ENCODE data around the gene CCNF. TPM values are rescaled to one million over a fixed set of nuclear protein-coding genes. Genes with fewer than 3 reads are reported as not detected.
A peak's percentile ranks its signal among the peaks of the same experiment; 100 is the strongest.

CCNF gene
- total and polyA plus RNA-seq, 2 of the 8 experiments (the other 6 are each of a cell fraction or from before 2014, with no cell fraction given), result 15.4 to 54.3 TPM

DNA sequence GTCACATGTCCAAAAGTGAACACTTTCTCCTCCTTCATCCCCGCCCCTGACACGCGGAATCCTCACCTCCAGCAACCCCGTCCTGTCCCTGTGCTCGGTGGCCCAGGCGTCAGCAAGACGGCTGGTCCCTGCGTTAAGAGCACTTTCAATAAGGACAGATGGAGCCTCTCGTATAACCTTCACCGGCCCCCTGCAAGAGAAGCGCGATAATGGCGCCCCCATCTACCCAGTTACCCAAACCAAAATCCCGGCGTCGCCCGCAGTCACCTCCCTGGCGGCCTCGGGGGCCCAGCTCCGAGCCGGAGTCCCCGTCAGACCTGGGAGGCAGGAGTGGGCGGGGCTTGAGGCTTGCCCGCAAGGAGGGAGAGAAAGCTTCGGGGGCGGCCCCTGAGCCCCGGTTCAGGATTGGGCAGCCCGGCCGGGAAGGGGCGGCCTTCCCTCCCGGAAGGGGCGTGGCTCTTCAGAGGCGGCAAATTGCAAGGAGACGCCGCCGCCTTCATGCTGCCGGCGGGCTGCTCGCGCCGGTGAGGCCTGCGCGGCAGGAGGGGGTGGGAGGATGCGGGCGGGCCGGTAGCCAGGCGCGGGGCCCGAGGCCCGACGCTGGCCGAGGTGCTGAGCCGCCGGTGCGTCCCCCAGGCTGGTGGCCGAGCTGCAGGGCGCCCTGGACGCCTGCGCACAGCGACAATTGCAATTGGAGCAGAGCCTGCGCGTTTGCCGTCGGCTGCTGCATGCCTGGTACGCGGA lies 30.6 kb downstream of the CCNF start, which contains the start of gene TEDC2 (continued):
- TF ChIP-seq KDM5A (IDR thresholded peaks at IDR 0.05; ENCODE audit: low read length) (no peak), SRF (IDR thresholded peaks at IDR 0.05; ENCODE audit: low read depth, low read length) (no peak), SIN3A (conservative IDR thresholded peaks at IDR 0.05 in 1 of 2, IDR thresholded peaks at IDR 0.05 in 1 of 2; ENCODE audit: low read depth in 1 of 2, low read length in 2 of 2) (peak; percentile 46 to 81; a peak in 1 of 4 replicates), CBX5 (IDR thresholded peaks at IDR 0.05; ENCODE audit: low read depth, low read length) (no peak), KDM1A (IDR thresholded peaks at IDR 0.05; ENCODE audit: borderline replicate concordance, low read length) (no peak), POLR2A (IDR thresholded peaks at IDR 0.05; ENCODE audit: control extremely low read depth in 1 of 2, low read depth in 2 of 2, low read length in 2 of 2) (peak in 1 of 2 experiments; percentile 52; a peak in 1 of 3 replicates), POU5F1 (IDR thresholded peaks at IDR 0.05; ENCODE audit: low read depth, low read length) (no peak), KDM4A (IDR thresholded peaks at IDR 0.05; ENCODE audit: low read depth, low read length, severe bottlenecking) (peak; percentile 45), RAD21 (IDR thresholded peaks at IDR 0.05 in 1 of 2, conservative IDR thresholded peaks at IDR 0.05 in 1 of 2; ENCODE audit: low read depth in 2 of 2, low read length in 2 of 2) (no peak), NANOG (IDR thresholded peaks at IDR 0.05; ENCODE audit: insufficient read depth, low read depth, low read length, poor library complexity, severe bottlenecking) (no peak), ZNF274 (IDR thresholded peaks at IDR 0.05; ENCODE audit: borderline replicate concordance, extremely low read depth, low read length) (no peak), PHF8 (conservative IDR thresholded peaks at IDR 0.05; ENCODE audit: low read depth, low read length) (peak; percentile 74), GTF2F1 (IDR thresholded peaks at IDR 0.05; ENCODE audit: borderline replicate concordance, low read depth, low read length) (no peak), SAP30 (IDR thresholded peaks at IDR 0.05; ENCODE audit: insufficient read depth, insufficient replicate concordance, low read length) (no peak), CTBP2 (IDR thresholded peaks at IDR 0.05; ENCODE audit: borderline replicate concordance, insufficient read depth, insufficient read length, low read length) (no peak), BRCA1 (IDR thresholded peaks at IDR 0.05; ENCODE audit: low read depth, low read length) (no peak)
- TF ChIP-seq, protein P1, sequence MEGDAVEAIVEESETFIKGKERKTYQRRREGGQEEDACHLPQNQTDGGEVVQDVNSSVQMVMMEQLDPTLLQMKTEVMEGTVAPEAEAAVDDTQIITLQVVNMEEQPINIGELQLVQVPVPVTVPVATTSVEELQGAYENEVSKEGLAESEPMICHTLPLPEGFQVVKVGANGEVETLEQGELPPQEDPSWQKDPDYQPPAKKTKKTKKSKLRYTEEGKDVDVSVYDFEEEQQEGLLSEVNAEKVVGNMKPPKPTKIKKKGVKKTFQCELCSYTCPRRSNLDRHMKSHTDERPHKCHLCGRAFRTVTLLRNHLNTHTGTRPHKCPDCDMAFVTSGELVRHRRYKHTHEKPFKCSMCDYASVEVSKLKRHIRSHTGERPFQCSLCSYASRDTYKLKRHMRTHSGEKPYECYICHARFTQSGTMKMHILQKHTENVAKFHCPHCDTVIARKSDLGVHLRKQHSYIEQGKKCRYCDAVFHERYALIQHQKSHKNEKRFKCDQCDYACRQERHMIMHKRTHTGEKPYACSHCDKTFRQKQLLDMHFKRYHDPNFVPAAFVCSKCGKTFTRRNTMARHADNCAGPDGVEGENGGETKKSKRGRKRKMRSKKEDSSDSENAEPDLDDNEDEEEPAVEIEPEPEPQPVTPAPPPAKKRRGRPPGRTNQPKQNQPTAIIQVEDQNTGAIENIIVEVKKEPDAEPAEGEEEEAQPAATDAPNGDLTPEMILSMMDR (IDR thresholded peaks at IDR 0.05; ENCODE audit: control extremely low read depth in 1 of 3, insufficient read depth in 1 of 3, low read depth in 1 of 3, low read length in 3 of 3), result no peak
- TF ChIP-seq, protein P2, sequence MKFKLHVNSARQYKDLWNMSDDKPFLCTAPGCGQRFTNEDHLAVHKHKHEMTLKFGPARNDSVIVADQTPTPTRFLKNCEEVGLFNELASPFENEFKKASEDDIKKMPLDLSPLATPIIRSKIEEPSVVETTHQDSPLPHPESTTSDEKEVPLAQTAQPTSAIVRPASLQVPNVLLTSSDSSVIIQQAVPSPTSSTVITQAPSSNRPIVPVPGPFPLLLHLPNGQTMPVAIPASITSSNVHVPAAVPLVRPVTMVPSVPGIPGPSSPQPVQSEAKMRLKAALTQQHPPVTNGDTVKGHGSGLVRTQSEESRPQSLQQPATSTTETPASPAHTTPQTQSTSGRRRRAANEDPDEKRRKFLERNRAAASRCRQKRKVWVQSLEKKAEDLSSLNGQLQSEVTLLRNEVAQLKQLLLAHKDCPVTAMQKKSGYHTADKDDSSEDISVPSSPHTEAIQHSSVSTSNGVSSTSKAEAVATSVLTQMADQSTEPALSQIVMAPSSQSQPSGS (IDR thresholded peaks at IDR 0.05; ENCODE audit: low read length), result no peak
